Neural cell (in vitro differentiated cells): Measurements from ENCODE around the gene REC114. TPM values are rescaled to one million over a fixed set of nuclear protein-coding genes. Genes with fewer than 3 reads are reported as not detected.

Experiments used
- H2AFZ ChIP-seq: fragments of 200-600, 300-800 bp; sonication (generic), shearing (Covaris generic); 2 replicates; pipeline ENCODE4 v1.6.0; 2014; ENCODE audit warnings: low read depth, mild to moderate bottlenecking, antibody characterized with exemption, low read length, moderate library complexity
- H3F3A ChIP-seq: fragments of 200-600 bp; shearing (Covaris generic); 2 replicates; pipeline ENCODE4 v1.6.1; 2016; ENCODE audit warnings: mild to moderate bottlenecking, moderate library complexity, mixed read lengths, antibody characterized with exemption, low read length; ENCODE audit not compliant: insufficient read depth, poor library complexity, severe bottlenecking
- H3K27ac ChIP-seq: fragments of 200-600, 300-800 bp; sonication (generic), shearing (Covaris generic); 2 replicates; pipeline ENCODE4 v1.5.1; 2014; ENCODE audit warnings: mild to moderate bottlenecking, low read length, moderate library complexity
- H3K27me3 ChIP-seq: fragments of 300-800, 200-600 bp; sonication (generic), shearing (Covaris generic); 2 replicates; pipeline ENCODE4 v1.6.0; 2014; ENCODE audit warnings: mild to moderate bottlenecking, low read depth, low read length, moderate library complexity; ENCODE audit not compliant: insufficient read depth
- H3K36me3 ChIP-seq: fragments of 300-800, 200-600 bp; sonication (generic), shearing (Covaris generic); 2 replicates; pipeline ENCODE4 v1.5.1; 2014; ENCODE audit warnings: mild to moderate bottlenecking, antibody characterized with exemption, low read length, moderate library complexity; ENCODE audit not compliant: insufficient read depth
- H3K4me2 ChIP-seq: fragments of 300-800, 200-600 bp; sonication (generic), shearing (Covaris generic); 2 replicates; pipeline ENCODE4 v1.6.0; 2014; ENCODE audit warnings: mild to moderate bottlenecking, low read length
- H3K4me3 ChIP-seq: fragments of 300-800, 200-600 bp; sonication (generic), shearing (Covaris generic); 2 replicates; pipeline ENCODE4 v1.5.1; 2014; ENCODE audit warnings: mild to moderate bottlenecking, low read length, moderate library complexity
- H3K79me2 ChIP-seq: fragments of 200-600 bp; shearing (Covaris generic); replicated peaks from 2 replicates; pipeline ENCODE4 v1.6.0; 2014; ENCODE audit warnings: mild to moderate bottlenecking, low read length, moderate library complexity; ENCODE audit not compliant: insufficient read depth
- H3K9ac ChIP-seq: fragments of 300-800, 200-600 bp; sonication (generic), shearing (Covaris generic); 2 replicates; pipeline ENCODE4 v1.6.1; 2016; ENCODE audit warnings: mild to moderate bottlenecking, low read length, mixed read lengths
- H3K9me2 ChIP-seq: fragments of 200-600 bp; shearing (Covaris generic); 2 replicates; pipeline ENCODE4 v1.6.1; 2016; ENCODE audit warnings: mild to moderate bottlenecking, low read length, mixed read lengths; ENCODE audit not compliant: insufficient read depth
- H3K9me3 ChIP-seq: fragments of 200-600, 300-800 bp; sonication (generic), shearing (Covaris generic); 2 replicates; pipeline ENCODE4 v1.6.1; 2016; ENCODE audit warnings: mild to moderate bottlenecking, mixed run types, low read length, moderate library complexity, mixed read lengths
- H4K20me1 ChIP-seq: fragments of 200-600 bp; shearing (Covaris generic); 2 replicates; pipeline ENCODE4 v1.6.1; 2016; ENCODE audit warnings: mild to moderate bottlenecking, mixed run types; ENCODE audit not compliant: insufficient read depth
- CTCF ChIP-seq: fragments of 450-650 bp; IDR thresholded peaks from 2 replicates; pipeline ENCODE4 v1.5.1; 2014; ENCODE audit warnings: antibody characterized with exemption, mild to moderate bottlenecking, moderate library complexity; ENCODE audit not compliant: poor library complexity, severe bottlenecking
- EP300 ChIP-seq: fragments of 450-650 bp; conservative IDR thresholded peaks from 2 replicates; pipeline ENCODE4 v1.6.1; 2014; ENCODE audit warnings: antibody characterized with exemption, mild to moderate bottlenecking, moderate library complexity; ENCODE audit not compliant: poor library complexity, severe bottlenecking
- MXI1 ChIP-seq: fragments of 450-650 bp; conservative IDR thresholded peaks from 2 replicates; pipeline ENCODE4 v1.6.1; 2014; ENCODE audit warnings: antibody characterized with exemption, mild to moderate bottlenecking; ENCODE audit not compliant: poor library complexity, severe bottlenecking
- REST ChIP-seq: IDR thresholded peaks from 2 replicates; pipeline ENCODE4 v1.6.1; 2012; ENCODE audit warnings: borderline replicate concordance
- SMC3 ChIP-seq: fragments of 450-650 bp; conservative IDR thresholded peaks from 2 replicates; pipeline ENCODE4 v1.6.1; 2014; ENCODE audit warnings: antibody characterized with exemption, mild to moderate bottlenecking, moderate library complexity; ENCODE audit not compliant: poor library complexity
- TAF1 ChIP-seq: IDR thresholded peaks from 2 replicates; pipeline ENCODE4 v1.6.1; 2012; ENCODE audit warnings: low read depth
- polyA plus RNA-seq: library from polyadenylated mRNA; depleted of rRNA; stranded (reverse); fragments of >200 nt; gene quantifications from 2 replicates; pipeline ENCODE4 v1.2.3, GENCODE V29; 2014

Gene REC114
- polyA plus RNA-seq, 1 donor from 2014 or later: not detected

GRCh38 chr15:73569361-73569760 lies 126.4 kb downstream of the REC114 start:
- no peak overlapping the region for H2AFZ ChIP-seq
- peak; percentile 9 for TF ChIP-seq CTCF
- no peak for TF ChIP-seq MXI1
- H3K9me3 ChIP-seq: no peaks in the 10 kb centered on the region
- H3K36me3 ChIP-seq: peaks cover 23% of the 10 kb centered on the region
- no peaks in the 10 kb centered on the region for H3F3A ChIP-seq
- H3K27ac ChIP-seq: no peak overlapping the region
- H3K79me2 ChIP-seq: no peaks in the 10 kb centered on the region
- no peak overlapping the region for H3K4me3 ChIP-seq
- no peaks in the 10 kb centered on the region for H3K9me2 ChIP-seq
- H3K9ac ChIP-seq: no peak overlapping the region
- no peaks in the 10 kb centered on the region for H4K20me1 ChIP-seq
- no peaks in the 10 kb centered on the region for H3K27me3 ChIP-seq
- H3K4me2 ChIP-seq: no peak overlapping the region

- H3K79me2 ChIP-seq: no peaks in the 10 kb centered on the region
- H3K4me2 ChIP-seq: no peak overlapping the region
- H3K9me2 ChIP-seq: no peaks in the 10 kb centered on the region
- no peaks in the 10 kb centered on the region for H3K9me3 ChIP-seq
- H4K20me1 ChIP-seq: no peaks in the 10 kb centered on the region
- H3F3A ChIP-seq: no peaks in the 10 kb centered on the region
- no peak overlapping the region for H3K4me3 ChIP-seq
- H3K27ac ChIP-seq: no peak overlapping the region
- no peaks in the 10 kb centered on the region for H3K27me3 ChIP-seq
- TF ChIP-seq SMC3 (no peak), EP300 (no peak), REST (no peak), TAF1 (no peak)
- H3K9ac ChIP-seq: no peak overlapping the region
- H3K36me3 ChIP-seq: peaks cover 23% of the 10 kb centered on the region
- no peak overlapping the region for H2AFZ ChIP-seq
These were observed 127.5 kb downstream of the REC114 start for GRCh38 chr15:73570355-73571032.

- Histone ChIP-seq H3K27me3 (no peaks in the 10 kb centered on the region), H3F3A (no peaks in the 10 kb centered on the region), H3K9ac (no peak overlapping the region), H3K9me3 (no peaks in the 10 kb centered on the region), H2AFZ (no peak overlapping the region), H4K20me1 (no peaks in the 10 kb centered on the region), H3K27ac (no peak overlapping the region), H3K9me2 (no peaks in the 10 kb centered on the region), H3K79me2 (no peaks in the 10 kb centered on the region), H3K4me2 (no peak overlapping the region), H3K4me3 (no peak overlapping the region), H3K36me3 (peaks cover 23% of the 10 kb centered on the region)
- no peak for TF ChIP-seq SMC3
These were observed 128.4 kb downstream of the REC114 start for GRCh38 chr15:73571346-73571745.
